ENCODE results near the gene SSBP4.
A peak's percentile ranks its signal among the peaks of the same experiment; 100 is the strongest.

Gene SSBP4

GRCh38 chr19:18418029-18418482 is 1.1 kb upstream of the SSBP4 start:
- Histone ChIP-seq H3F3A (ENCODE audit: insufficient read depth) (peaks cover 6% of the 10 kb centered on the region; the same call in 1 of the 2 replicates), H3K27me3 (ENCODE audit: low read length) (no peaks in the 10 kb centered on the region), H3K36me3 (ENCODE audit: low read length) (no peaks in the 10 kb centered on the region), H4K20me1 (ENCODE audit: low read depth, low read length) (no peaks in the 10 kb centered on the region), H3K9me3 (ENCODE audit: insufficient read depth, low read length) (no peaks in the 10 kb centered on the region), H3K4me3 (ENCODE audit: insufficient read depth, low read length, poor library complexity, severe bottlenecking) (no peak overlapping the region), H3K4me2 (ENCODE audit: low read depth, low read length, poor library complexity, severe bottlenecking) (peak overlapping the region; percentile 31), H3K9ac (ENCODE audit: low read length) (no peak overlapping the region), H3K79me2 (ENCODE audit: insufficient read depth, low read length) (no peaks in the 10 kb centered on the region), H3K9me2 (replicated peaks; ENCODE audit: insufficient read depth, low read length) (no peaks in the 10 kb centered on the region), H2AFZ (ENCODE audit: low read depth, low read length, severe bottlenecking) (no peak overlapping the region), H3K27ac (ENCODE audit: low read depth, low read length) (no peak overlapping the region)
- no peak for TF ChIP-seq CTCF (IDR thresholded peaks at IDR 0.05; ENCODE audit: insufficient read depth, low read length, poor library complexity, severe bottlenecking)
- no peak for TF ChIP-seq EZH2phosphoT487 (conservative IDR thresholded peaks at IDR 0.05; ENCODE audit: low read length)

- Histone ChIP-seq H3F3A (ENCODE audit: insufficient read depth) (peaks cover 6% of the 10 kb centered on the region; the same call in 1 of the 2 replicates), H3K27ac (ENCODE audit: low read depth, low read length) (no peak overlapping the region), H3K9me3 (ENCODE audit: insufficient read depth, low read length) (no peaks in the 10 kb centered on the region), H2AFZ (ENCODE audit: low read depth, low read length, severe bottlenecking) (no peak overlapping the region), H3K9ac (ENCODE audit: low read length) (peak overlapping the region; percentile 54; the same call in 1 of the 2 replicates), H3K4me3 (ENCODE audit: insufficient read depth, low read length, poor library complexity, severe bottlenecking) (peak overlapping the region; percentile 57), H3K36me3 (ENCODE audit: low read length) (no peaks in the 10 kb centered on the region), H3K9me2 (replicated peaks; ENCODE audit: insufficient read depth, low read length) (no peaks in the 10 kb centered on the region), H3K27me3 (ENCODE audit: low read length) (no peaks in the 10 kb centered on the region), H4K20me1 (ENCODE audit: low read depth, low read length) (no peaks in the 10 kb centered on the region), H3K4me2 (ENCODE audit: low read depth, low read length, poor library complexity, severe bottlenecking) (peak overlapping the region; percentile 52), H3K79me2 (ENCODE audit: insufficient read depth, low read length) (no peaks in the 10 kb centered on the region)
- TF ChIP-seq EZH2phosphoT487 (conservative IDR thresholded peaks at IDR 0.05; ENCODE audit: low read length), result no peak
- TF ChIP-seq CTCF (IDR thresholded peaks at IDR 0.05; ENCODE audit: insufficient read depth, low read length, poor library complexity, severe bottlenecking), result no peak
Observed at GRCh38 chr19:18418483-18419194, 559 bp upstream of the SSBP4 start.

GRCh38 chr19:18419699-18420460 is 682 bp downstream of the SSBP4 start:
- no peaks in the 10 kb centered on the region for H3K9me3 ChIP-seq (ENCODE audit: insufficient read depth, low read length)
- H3K27me3 ChIP-seq (ENCODE audit: low read length), result no peaks in the 10 kb centered on the region
- no peaks in the 10 kb centered on the region for H3K9me2 ChIP-seq (replicated peaks; ENCODE audit: insufficient read depth, low read length)
- H3K4me2 ChIP-seq (ENCODE audit: low read depth, low read length, poor library complexity, severe bottlenecking), result peak overlapping the region; percentile 52
- no peak overlapping the region for H2AFZ ChIP-seq (ENCODE audit: low read depth, low read length, severe bottlenecking)
- peak overlapping the region; percentile 57 for H3K4me3 ChIP-seq (ENCODE audit: insufficient read depth, low read length, poor library complexity, severe bottlenecking)
- no peak overlapping the region for H3K27ac ChIP-seq (ENCODE audit: low read depth, low read length)
- H3K36me3 ChIP-seq (ENCODE audit: low read length), result no peaks in the 10 kb centered on the region
- no peaks in the 10 kb centered on the region for H3K79me2 ChIP-seq (ENCODE audit: insufficient read depth, low read length)
- no peaks in the 10 kb centered on the region for H4K20me1 ChIP-seq (ENCODE audit: low read depth, low read length)
- H3F3A ChIP-seq (ENCODE audit: insufficient read depth), result peaks cover 6% of the 10 kb centered on the region; the same call in 1 of the 2 replicates
- TF ChIP-seq CTCF (IDR thresholded peaks at IDR 0.05; ENCODE audit: insufficient read depth, low read length, poor library complexity, severe bottlenecking) (no peak), EZH2phosphoT487 (conservative IDR thresholded peaks at IDR 0.05; ENCODE audit: low read length) (no peak)
- H3K9ac ChIP-seq (ENCODE audit: low read length), result peak overlapping the region; percentile 54

Measured in SU-DHL-6 (cell line).